GM04504 (cell line): ENCODE data around the gene ZNF341.
A peak's percentile ranks its signal among the peaks of the same experiment; 100 is the strongest.

Experiments used
- DNase-seq: peaks from one replicate; pipeline ENCODE4 v3.0.0-alpha.2; 2012; ENCODE audit warnings: low read depth

ZNF341 gene

GRCh38 chr20:33702861-33703260 lies 28.9 kb upstream of the ZNF341 start:
- DNase-seq, result no peak

GRCh38 chr20:33703498-33704137 lies 28.2 kb upstream of the ZNF341 start:
- DNase-seq, result no peak

- no peak for DNase-seq
Observed at GRCh38 chr20:33704197-33704924, 27.4 kb upstream of the ZNF341 start.

DNA sequence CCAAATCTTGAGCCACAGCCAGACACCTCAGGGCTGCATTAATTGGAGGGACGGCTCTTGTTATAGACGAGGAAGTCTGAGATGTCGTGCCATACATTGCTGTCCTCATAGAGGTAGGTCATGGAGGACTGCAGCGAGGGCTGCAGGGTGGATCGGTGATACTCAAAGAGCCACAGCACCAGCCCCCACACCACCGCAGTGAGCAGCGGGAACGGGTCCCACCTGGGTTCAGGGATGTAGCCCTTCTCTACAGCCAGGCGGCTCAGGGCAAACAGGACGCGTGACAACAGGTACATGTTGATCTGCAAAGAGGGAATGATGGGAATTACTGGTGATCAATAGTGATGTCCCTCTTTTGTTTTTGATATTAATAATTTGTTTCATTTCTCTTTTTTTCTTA lies 24.1 kb upstream of the ZNF341 start:
- DNase-seq, result no peak

GRCh38 chr20:33709398-33709797 lies 22.4 kb upstream of the ZNF341 start:
- DNase-seq, result no peak

DNA sequence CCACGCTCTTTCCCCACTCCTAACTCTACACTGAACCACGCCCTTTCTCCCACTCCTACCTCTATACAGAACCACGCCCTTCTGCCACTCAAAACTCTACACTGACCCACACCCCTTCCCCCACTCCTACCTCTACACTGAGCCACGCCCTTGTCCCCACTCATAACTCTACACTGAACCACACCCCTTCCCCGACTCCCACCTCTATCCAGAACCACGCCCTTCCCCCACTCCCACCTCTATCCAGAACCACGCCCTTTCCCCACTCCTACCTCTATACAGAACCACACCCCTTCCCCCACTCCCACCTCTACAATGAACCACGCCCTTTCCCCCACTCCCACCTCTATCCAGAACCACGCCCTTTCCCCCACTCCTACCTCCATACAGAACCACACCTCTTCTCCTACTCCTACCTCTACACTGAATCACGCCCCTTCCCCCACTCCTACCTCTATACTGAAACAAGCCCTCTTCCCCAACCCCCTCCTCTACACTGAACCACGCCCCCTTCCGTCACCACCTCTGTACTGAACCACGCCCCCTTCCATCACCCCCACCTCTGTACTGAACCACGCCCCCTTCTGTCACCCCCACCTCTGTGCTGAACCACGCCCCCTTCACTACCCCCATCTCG lies 21.8 kb upstream of the ZNF341 start:
- no peak for DNase-seq

DNA sequence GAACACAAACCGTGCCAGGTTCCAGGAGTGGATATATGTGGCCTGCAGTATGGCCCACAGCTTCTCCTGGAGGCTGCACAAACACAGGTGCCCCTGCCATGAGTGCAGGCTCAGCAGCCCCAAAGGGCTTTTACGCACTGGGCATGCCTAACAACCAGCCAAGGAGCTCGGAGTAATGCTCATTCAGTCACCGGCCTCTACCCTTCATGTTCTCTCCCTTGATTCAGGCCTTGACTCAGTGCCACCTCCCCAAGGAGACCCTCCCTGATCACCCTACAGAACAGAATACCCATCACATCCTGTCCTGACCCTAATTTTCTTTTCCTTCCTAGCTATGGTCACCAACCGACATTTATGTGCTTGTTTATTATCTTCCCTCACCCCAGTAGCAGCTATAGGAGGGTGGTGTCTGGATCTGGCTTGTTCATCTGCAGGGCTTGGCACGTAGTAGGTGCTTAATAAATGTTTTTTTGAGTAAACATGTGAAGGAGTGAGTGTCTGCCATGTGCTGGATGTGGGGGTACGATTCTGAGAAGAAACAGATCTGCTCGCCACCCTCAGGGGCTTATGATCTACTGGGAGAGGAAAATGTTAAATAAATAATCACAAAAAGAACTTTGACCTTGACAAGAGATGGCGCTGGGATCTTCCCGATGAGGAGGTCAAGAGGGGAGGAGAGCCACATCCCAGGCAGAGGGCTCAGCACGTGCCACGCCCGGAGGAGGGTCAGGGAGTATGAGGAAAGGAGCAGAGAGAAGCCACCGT lies 20.9 kb upstream of the ZNF341 start:
- no peak for DNase-seq

DNA sequence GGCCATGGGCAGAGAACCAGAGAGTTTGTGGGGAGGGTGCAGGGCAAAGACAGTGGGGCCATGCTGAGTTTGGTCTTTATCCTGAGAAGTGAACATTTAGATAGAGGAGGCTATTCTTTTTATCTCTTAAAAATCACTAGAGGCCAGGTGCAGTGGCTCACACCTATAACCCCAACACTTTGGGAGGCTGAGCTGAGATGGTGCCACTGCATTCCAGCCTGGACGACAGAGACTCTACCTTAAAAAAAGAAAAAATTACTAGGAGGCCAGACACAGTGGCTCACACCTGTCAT lies 20.4 kb upstream of the ZNF341 start:
- DNase-seq, result no peak

- DNase-seq, result no peak
Observed at GRCh38 chr20:33713865-33714367, 17.9 kb upstream of the ZNF341 start.

DNA sequence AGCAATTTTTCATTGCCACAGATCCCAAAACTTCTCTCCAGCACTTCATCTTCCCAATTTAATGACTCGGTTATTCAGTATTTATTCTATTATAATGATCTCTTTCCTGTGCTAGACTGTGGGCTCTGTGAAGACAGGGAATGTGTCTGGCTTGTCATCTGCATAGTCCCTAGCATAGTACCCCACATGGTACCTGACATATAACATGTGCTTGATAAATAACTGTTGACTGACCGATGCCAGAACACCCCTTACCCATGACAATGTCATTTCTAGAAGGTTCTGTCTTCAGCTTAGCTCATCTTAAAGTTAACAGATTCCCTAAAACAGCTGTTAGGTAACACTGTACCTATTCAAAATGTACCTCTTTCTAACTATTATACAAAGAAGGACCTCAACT lies 15.3 kb upstream of the ZNF341 start:
- no peak for DNase-seq

DNA sequence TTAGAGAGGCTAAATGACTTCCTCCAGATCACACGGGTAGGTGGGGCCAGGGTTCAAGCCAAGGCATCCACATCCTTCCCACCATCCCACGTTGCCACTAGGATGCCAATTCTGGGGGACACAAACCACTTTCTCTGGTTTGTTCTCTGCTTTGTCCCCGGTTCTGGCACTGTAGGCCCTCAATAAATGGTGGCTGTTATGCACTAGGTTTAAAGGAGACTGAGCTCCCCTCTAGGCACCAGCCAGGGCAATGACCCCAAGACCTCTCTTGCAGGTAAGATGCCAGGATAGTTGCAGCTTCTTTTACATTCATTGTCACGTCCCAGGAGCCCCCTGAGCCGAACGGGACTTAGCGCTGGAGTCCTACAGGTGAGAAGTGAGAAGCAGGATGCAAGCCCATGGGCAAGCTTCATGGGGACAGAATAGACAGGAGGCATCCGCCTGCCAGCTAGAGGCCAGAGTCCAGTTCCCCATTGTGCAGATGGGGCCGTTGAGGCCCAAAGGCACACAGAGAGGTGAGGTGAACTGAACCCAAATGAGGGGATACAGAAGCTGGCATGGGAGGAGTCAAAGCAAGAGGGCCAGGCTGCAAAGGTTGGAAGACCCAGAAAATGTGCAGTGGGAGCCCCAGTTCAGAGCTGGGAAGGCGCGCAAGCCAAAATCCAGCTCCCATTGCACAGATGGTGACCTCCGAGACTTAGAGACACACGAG lies 12.4 kb upstream of the ZNF341 start:
- DNase-seq, result no peak

DNA sequence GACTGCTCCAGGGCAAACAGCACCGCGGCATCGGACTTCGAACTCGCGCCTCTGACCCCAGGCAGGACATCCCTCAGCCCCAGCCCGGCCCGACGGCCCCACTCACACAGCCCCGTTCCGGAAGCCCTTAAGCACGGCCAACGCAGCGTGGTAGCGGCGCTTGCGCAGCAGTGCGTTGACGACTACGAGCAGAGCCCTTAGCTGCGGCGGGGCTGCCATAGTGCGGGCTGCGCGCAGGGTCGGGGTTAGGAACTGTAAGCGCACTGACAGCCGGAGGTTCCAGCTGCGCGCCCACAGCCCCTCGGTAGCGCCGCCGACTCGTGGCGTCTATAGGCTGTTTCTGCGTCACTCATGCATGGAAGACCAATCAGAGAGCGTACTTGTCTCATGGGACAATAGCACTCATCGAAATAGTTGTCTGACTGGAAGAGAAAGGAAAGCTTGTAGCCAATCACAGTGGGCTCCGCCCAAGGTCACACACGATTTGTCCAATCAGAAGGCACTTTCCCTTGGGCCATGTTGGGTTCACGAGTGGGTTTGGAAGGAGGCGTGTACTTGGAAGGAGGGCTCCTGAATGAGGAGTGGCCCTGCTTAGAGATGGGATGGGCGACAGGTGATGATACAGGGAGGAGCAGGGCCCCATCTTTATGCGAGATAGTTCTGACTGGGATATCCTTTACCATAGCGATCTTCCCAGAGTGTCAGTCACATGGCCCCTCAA lies 11.6 kb upstream of the ZNF341 start, which contains the start of gene PXMP4:
PXMP4 (minus strand) TSS at position 322 of the 721 bp plus-strand sequence; CDS start at position 219, 103 bp downstream.
- peak; percentile 97 for DNase-seq

- DNase-seq, result no peak
Observed at GRCh38 chr20:33721391-33722140, 10.2 kb upstream of the ZNF341 start.

DNA sequence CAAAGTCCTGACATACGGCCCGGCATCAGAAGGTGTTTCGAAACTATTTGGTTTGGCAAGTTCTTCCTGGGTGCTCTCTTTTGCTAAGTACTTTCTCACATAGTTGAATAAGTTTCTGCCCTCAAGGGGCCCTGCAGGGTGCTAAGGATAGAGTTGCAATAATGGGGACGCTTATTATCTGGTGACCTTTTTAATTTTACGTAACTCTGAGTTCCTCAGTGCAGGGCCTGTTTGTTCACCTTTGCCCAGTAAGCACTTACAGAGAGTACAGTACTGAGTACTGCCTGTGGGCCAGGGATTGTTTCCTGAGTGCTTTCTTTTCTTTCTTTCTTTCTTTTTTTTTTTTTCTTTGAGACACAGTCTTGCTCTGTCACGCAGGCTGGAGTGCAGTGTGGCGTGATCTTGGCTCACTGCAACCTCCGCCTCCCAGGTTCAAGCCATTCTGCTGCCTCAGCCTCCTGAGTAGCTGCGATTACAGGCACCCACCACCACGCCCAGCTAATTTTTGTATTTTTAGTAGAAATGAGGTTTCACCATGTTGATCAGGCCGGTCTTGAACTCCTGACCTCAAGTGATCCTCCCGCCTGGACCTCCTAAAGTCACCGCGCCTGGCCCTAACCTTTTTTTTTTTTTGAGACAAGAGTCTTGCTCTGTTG lies 7.2 kb upstream of the ZNF341 start:
- no peak for DNase-seq

DNA sequence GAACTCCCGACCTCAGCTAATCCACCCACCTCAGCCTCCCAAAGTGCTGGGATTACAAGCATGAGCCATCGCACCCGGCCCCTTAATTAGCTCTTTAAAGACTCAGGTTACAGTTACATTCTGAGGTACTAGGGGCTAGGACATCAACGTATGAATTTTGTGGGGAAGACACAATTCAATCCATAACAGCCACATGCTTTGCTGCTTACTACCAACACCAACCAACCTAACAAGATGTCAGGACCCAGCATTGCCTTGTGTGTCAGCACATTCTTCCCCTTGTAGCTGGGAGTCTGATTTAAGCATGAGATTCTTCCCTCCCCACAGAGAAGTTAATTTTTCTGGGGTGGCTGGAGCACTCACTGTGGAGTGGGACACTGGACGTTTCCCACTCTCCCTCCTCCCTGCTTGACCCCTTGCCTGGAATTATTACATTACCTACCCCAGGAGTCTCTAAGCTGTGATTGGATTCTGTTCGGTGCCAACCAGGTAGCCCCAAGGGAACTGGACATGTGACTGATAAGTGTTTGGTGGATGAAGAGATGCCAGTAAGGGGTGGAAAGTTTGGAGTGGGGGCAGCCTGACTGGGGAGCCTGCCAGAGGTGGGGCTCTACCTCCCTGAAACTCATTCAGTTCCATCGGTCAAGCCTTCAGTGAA lies 6.1 kb upstream of the ZNF341 start:
- DNase-seq, result no peak

DNA sequence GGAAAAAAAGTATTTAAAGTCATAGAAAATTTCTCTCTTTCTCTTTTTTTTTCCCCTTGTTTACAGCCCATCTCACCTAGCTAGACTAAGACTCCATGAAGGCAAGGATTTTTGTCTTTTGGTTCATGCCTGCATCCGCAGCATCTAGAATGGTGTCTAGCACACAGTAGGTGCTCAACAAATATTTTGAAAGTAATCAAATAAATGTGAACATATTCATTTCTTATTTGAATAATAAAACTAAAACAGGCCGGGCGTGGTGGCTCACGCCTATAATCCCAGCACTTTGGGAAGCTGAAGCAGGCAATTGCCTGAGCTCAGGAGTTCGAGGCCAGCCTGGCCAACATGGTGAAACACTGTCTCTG lies 4.7 kb upstream of the ZNF341 start:
- no peak for DNase-seq

DNA sequence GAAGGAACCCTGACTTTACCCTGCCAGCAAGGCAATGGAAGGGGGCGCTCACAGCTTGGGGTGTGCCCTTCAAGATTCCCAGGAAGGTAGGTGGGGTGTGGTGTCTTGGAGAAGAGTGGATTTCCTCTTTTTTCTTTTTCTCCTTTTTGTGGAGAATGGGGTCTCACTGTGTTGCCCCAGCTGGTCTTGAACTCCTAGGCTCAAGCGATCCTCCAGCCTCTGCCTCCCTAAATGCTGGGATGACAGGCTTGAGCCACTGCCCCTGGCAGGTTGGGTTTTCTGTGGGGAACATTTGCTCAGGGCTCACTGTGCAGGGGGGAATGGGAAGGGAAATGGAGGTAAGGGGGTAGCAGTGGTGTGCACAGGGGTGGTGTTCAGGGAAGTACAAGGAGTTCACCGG lies 4.0 kb upstream of the ZNF341 start:
- DNase-seq, result no peak

- no peak for DNase-seq
Observed at GRCh38 chr20:33728463-33728862, 3.3 kb upstream of the ZNF341 start.

DNA sequence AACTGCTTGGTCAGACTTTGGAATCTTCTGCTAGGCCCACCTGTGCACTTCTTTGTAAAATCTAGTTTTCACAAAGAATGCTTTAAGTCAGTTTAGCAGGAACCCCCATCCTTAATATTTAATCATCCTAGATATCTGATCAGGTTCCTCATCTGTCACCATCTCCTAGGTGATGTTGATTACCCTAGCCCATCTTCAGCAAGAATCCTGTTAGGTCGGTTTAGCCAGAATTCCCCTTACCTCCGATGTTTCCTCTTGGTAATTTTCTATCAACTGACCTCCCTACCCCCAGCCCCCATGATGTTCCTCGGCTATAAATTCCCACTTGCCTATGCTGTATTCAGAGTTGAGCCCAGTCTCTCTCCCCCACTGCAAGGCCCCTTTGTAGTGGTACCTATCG lies 2.7 kb upstream of the ZNF341 start:
- no peak for DNase-seq
